Ovary (tissue), 3 donors: Measurements from ENCODE around the gene NOC3L.

Experiments used
- CTCF ChIP-seq, 3 donors: fragments of 450-650 bp in 2 of 3; fragments of 200-600 bp in 1 of 3; IDR thresholded peaks; one replicate each; pipeline versions ENCODE4 v1.5.1 to v1.8.0; 2016 to 2022; ENCODE audit warnings: antibody characterized with exemption in 3 of 3, mild to moderate bottlenecking in 1 of 3
- EP300 ChIP-seq: sonication (generic); formaldehyde crosslinking; IDR thresholded peaks from one replicate; pipeline ENCODE4 v1.6.1; 2017; ENCODE audit warnings: antibody characterized with exemption
- POLR2A ChIP-seq: fragments of 450-650 bp; IDR thresholded peaks from one replicate; pipeline ENCODE4 v1.6.1; 2017; ENCODE audit warnings: antibody characterized with exemption, mild to moderate bottlenecking, moderate library complexity
- donor health status: DM: no; HTN: no; CAD: no.

- TF ChIP-seq POLR2A (no peak), CTCF (IDR thresholded peaks at IDR 0.05) (no peak), EP300 (no peak)
These were observed 14.1 kb upstream of the NOC3L start for GRCh38 chr10:94376865-94377264.
